GM19397 (cell line): ENCODE measurements around the gene HMOX2.

Source experiments
- ATAC-seq: cut with Tn5 transposase; IDR thresholded peaks from one replicate; pipeline ENCODE4 v1.9.1; 2021; ENCODE audit warnings: mild to moderate bottlenecking, moderate library complexity; ENCODE audit not compliant: unreplicated experiment

HMOX2 gene, protein sequence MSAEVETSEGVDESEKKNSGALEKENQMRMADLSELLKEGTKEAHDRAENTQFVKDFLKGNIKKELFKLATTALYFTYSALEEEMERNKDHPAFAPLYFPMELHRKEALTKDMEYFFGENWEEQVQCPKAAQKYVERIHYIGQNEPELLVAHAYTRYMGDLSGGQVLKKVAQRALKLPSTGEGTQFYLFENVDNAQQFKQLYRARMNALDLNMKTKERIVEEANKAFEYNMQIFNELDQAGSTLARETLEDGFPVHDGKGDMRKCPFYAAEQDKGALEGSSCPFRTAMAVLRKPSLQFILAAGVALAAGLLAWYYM

DNA sequence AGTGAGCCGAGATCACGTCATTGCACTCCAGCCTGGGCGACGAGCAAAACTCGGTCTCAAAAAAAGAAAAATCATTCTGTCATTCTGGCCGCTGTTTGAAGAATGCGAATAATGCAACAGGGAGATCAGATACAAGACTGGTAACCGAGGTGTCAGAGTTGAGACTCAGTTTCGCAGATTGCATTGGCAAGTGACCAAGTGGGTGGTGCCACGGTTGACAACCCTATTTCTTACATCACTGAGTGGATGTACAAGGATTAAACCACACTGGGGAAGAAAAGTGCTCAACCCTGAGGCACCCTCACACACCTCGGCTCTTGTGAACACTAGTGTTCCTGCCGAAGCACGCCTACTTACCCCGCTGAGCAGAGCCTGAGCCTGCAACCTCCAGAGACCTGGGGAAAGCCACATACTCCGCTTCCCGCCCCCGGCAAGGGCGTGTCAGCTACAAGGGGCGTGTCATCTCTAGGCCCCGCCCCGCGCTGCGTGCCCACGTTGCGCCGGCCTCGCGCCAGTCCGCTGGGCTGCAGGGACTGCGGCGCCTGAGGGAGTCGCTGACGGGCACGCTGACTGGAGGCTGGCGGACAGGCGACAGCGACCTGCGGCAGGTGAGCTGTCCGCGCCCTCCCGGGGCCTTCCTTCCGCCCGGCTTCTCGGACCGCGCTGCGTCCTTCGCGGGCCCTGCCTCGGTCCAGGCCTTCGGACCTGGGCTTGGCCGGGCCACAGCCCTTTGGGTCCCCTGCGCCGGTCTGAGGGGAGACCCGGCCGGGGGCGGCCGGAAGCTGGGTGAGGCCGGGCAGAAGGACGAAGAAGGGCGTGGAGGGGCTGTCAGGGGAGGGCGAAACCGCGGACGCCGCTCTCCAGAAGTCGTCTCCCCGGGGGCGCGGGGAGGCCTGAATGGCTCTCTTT is at the start of gene HMOX2:
HMOX2 (plus strand) TSS at position 519 of the 909 bp plus-strand sequence. CDS start 29,127 bp downstream, outside the sequence.
- peak; percentile 89 for ATAC-seq

- ATAC-seq: no peak
These were observed 49.4 kb upstream of the HMOX2 start for GRCh38 chr16:4426722-4427372.

DNA sequence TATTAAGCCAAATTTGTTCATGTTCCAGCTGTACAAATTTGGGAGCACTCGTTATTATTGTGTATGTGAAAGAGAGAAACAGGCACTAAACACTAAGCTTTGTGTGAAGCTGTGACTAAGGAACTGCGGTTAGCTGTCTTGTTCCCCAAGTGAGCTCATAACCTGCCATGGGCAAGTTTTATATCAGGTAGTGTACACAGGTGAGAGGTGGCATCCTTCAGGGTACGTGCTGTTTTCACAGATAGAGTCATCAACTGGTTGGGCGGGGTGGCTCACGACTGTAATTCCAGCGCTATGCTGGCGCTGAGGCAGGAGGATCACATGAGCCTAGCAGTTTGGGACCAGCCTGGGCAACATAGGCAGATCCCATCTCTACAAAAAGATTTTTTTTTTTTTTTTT is 47.7 kb upstream of the HMOX2 start:
- no peak for ATAC-seq

- ATAC-seq: no peak
These were observed 45.2 kb upstream of the HMOX2 start for GRCh38 chr16:4431023-4431422.

GRCh38 chr16:4433228-4433627 is 43.0 kb upstream of the HMOX2 start:
- ATAC-seq: no peak

DNA sequence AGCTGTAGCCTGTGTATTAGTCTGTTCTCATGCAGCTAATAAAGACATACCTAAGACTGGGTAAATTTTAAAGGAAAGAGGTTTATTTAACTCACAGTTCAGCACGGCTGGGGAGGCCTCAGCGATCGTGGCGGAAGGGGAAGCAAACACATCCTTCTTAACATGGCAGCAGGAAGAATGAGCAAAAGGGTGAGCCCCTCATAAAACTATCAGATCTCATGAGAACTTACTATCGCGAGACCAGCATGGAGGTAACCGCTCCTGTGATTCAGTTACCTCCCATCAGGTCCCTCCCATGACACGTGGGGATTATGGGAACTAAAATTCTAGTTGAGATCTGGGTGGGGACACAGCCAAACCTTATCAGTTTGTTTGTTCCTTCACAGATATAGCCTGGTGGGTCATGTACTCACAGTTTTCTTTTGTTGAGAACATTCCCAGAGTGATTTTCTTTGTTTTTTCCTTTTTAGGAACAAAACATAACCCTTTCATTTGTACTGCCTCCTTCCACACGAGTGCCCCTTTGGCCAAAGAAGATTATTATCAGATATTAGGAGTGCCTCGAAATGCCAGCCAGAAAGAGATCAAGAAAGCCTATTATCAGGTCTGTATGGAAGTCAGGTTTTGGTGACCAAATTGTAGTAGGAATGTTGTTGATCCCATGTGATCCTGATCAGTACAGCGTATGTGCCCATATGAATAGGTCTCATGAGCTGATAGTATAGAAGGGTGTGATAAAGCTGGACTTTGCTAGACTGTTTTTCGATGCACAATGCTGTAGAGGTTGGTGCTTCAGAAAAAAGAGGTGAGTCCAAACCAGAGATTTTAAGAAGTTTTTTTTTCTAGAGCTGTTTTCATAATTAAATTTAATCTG is 42.0 kb upstream of the HMOX2 start:
- ATAC-seq: no peak

DNA sequence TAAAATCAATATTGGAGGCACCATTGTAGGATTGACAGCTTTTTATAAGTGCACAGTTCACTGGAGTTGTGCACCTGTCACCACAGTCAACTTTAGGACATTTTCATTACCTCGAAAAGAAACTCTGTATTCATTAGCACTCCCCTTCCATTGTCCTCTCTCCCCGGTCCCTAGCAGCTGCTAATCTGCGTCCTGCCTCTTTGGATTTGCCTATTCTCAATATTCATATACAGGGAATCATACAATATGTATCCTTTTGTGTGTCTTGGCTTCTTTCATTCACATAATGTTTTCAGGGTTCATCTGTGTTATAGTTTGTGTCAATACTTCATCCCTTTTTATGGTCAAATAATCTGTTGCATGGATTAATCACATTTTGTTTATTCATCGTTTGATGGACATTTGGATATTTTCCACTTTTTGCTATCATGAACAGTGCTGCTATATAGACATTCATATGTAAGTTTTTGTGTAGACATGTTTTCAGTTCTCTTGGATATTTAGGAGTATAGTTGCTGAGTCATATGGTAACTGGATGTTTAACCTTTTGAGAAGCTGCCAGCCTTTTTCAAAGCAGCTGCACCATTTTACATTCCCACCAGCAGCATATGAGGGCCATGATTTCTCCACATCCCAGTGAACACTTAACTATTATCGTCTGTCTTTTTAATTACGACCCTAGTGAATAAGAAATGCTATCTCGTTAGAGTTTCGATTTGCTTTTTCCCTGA is 40.7 kb upstream of the HMOX2 start:
- ATAC-seq: no peak

GRCh38 chr16:4437366-4437765 is 38.8 kb upstream of the HMOX2 start:
- no peak for ATAC-seq

GRCh38 chr16:4442371-4442770 is 33.8 kb upstream of the HMOX2 start:
- ATAC-seq: no peak

DNA sequence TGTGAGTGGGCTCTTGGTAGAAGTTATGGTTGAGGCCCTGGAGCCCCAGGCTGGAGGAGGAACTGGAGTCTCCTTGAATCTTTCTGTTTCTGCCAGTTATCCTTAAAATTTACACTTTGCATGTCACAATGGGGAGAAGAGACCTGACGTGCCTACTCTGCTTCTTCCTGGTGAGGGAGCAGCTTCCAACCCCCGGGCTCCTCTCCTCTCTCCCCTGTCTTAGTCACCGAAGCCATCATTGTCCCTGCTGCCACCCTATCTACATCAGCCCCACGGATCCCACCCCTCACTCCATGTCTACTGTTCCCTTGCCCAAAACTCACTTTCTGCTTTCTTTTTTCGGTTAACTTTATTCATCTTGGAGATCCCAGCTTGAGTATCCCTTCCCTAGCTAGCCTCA is 32.9 kb upstream of the HMOX2 start:
- ATAC-seq: no peak

- ATAC-seq: no peak
These were observed 32.2 kb upstream of the HMOX2 start for GRCh38 chr16:4443986-4444385.

- ATAC-seq: no peak
These were observed 25.8 kb upstream of the HMOX2 start for GRCh38 chr16:4450430-4450829.

DNA sequence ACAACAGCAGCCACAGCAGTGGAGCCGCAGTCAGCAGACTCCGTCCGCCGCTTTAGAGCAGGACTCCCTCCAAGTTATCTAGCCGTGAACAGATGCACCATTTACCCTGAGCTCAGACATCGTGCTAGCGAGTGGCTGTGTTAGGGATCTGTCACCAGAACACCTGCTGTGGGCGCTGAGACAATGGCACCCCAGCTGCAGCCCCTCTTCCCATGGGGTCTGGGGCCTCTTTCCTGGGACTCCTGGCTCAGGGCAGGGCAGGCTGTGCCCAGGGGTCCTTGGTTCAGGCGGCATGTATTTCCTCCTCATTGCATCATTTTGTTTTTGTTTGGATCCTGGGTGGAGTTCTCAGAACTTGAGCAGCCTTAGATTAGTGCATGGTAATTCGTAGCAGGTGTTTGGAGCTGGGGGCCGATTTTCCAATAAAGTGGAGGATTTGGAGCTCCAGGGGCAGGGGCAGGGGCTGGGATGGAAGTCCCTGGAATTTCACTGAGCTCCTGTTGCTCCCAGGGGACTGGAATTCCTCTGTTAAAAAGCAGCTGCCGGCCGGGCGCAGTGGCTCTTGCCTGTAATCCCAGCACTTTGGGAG is 25.2 kb upstream of the HMOX2 start:
- ATAC-seq: no peak

DNA sequence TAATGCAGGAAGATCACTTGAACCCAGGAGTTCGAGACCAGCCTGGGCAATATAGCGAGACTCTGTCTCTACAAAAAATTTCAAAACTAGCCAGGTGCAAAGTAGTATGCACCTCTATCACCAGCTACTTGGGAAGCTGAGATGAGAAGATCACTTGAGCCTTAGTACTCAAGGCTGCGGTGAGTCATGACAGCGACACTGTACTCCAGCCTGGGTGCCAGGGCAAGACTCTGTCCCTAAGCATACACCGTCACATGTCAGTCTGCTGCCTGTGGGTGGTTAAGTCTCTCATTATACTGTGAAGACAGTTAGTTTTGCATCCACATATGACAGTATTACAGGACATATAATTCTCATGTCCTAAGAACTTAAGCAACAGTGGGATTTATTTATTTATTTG is 23.5 kb upstream of the HMOX2 start:
- ATAC-seq: no peak

- ATAC-seq: no peak
These were observed 21.6 kb upstream of the HMOX2 start for GRCh38 chr16:4454623-4455022.

- no peak for ATAC-seq
These were observed 21.1 kb upstream of the HMOX2 start for GRCh38 chr16:4455081-4455480.

DNA sequence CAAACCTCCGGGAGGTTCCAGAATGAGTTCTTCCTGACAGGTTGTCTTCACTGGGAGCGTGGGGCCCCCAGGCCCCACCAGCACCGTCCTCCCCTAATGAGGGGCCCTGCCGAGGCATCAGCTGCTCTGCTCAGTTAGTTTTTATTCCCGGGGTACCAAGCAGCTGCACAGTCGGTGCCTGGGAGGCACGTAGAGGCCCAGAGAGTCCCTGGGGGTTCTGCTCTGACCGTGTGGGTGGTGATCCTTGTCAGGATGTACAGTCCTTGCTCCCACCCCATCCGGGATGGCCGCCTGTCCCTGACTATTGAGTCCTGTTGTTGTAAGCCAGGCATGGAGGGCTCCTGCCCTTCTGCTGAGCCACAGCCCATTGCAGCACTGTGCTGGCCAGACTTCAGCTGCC is 20.2 kb upstream of the HMOX2 start:
- no peak for ATAC-seq

DNA sequence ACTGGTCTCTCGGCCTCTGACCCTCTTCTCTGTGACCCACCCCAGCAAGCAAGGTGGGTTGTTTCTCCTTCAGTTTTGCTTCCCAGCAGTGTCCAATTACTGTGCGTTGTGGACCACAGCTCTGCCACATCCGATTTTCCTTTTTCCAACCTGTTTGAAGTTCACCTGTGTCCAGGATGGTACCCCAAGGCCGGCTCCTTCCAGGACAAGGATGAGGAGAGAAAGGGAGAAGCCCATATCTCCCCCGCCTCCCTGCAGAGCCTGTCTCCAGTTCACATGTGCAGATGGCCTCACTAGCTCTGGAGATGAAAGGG is 15.3 kb upstream of the HMOX2 start:
- no peak for ATAC-seq

DNA sequence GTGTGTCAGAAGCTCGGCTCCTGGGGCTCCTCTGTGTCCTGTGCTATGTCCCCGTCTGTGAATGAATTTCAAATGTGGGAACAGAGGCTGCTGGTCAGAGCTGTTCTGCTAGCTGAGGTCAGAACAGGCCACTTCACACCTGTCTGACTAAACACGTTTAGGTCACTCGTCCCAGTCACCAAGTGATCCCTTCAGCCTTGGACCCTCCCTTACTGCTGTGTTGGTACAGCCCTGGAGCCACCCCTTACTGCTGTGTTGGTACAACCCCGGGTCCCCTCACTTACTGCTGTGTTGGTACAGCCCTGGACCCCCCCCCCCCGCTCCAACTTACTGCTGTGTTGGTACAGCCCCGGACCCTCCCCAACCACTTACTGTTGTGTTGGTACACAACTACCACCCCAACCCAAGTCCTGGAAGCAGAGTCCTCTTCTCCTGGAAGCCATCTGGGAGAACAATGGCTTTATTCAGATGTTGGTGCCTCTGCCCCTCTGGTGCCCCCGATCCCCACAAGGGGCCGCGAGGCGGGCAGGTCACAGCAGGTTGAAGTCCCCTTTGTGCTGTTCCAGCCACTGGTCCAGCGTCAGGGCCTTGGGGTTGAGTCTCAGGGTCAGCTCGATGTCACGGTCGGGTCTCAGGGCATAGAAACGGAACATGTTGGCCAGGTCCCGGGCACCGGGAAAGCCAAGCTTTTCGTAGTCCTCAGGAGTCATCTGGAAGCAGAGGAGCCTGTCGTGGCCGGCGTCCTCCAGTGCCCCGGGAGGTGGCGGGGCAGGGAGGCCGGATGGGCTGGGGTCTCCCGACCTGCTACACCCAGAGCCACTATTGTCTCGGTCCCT is 14.7 kb upstream of the HMOX2 start:
- no peak for ATAC-seq
